GM18867 (cell line): ENCODE measurements around the gene SDCBP2.

ENCODE experiments used
- ATAC-seq: cut with Tn5 transposase; IDR thresholded peaks from one replicate; pipeline ENCODE4 v1.9.1; 2021; ENCODE audit warnings: mild to moderate bottlenecking, moderate library complexity; ENCODE audit not compliant: unreplicated experiment

SDCBP2 gene, protein sequence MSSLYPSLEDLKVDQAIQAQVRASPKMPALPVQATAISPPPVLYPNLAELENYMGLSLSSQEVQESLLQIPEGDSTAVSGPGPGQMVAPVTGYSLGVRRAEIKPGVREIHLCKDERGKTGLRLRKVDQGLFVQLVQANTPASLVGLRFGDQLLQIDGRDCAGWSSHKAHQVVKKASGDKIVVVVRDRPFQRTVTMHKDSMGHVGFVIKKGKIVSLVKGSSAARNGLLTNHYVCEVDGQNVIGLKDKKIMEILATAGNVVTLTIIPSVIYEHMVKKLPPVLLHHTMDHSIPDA

DNA sequence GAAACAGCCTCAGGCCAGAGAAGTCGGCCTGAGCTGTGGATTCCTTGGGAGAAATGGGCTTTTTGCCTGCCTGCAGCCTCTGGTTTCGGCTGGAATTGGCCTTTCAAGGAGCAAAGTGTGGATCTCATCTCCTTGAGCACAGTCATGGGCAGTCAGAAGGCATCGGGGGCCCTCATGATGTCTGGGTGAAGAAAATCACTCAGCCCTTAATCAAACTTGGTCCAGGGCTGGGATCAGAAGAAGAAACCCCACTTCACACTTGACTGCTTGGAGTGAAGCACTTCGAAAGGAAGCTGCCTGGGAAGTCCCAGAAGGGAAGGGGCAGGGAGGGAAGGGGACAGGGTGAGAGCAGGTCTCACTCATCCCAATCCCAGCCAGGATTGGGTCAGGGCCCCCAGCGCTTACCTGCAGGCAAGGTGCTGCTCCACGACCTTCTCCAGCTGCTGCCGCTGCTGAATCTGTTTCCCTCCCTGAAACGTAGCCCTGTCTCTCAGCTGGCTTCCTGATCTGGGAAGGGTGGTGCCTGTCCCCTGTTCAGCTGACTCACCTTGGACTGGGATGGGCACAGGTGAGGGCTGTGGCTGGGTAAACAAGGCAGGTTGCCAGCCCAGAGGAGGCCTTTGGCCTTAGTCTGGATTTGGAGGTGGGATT, at the start of gene SDCBP2:
TSS of gene SDCBP2 (minus strand) at position 460 of the 651 bp plus-strand sequence. CDS start 8,723 bp downstream, outside the sequence.
- no peak for ATAC-seq

DNA sequence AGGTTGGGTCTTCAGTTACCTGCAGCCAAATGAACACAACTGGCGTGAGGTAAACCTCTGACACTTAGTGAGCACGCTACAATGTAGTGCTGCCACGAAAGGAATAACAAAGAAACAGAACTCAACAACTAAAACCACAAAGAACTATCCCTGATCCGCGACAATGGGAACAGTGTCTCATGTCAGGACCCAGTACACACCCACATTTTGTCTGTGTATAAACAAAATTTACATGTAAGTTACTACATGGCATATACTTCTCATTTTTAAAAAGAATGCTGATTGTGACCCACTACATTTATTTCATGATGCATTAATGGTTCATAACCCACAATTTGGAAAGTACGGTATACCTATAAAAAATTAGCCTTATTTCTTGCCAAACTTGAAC, 49.8 kb upstream of the SDCBP2 start:
- no peak for ATAC-seq

DNA sequence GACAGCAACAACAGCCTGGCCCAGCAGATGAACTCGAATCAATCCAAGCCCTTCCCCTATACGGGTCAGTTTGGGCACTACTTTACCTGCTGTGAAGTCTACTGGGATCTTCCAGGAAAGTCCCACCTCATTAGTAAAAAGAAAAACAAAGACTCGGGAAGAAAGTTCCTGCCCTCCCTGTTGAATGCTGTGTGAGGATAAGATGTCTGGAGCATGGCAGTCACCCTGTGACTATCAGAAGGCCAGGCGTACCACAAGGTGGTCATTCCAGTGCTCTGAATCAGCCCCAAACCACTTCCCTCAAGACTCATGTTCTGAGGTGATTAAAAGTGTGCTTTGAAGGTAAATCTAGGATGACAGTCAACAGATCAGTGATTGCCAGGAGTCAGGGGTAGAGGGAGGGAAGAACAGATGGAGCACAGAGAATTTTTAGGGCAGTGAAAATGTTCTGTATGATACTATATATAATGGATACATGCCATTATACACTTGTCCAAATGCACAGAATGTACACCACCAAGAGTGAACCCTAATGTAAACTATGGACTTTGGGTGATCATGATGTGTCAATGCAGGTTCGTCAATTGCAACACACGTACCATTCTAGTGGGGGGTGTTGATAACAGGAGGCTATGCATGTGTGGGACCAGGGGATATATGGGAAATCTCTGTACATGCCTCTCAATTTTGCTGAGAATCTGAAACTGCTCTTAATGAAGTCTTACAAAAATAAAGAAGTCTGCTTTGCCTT, 49.2 kb upstream of the SDCBP2 start:
- no peak for ATAC-seq

DNA sequence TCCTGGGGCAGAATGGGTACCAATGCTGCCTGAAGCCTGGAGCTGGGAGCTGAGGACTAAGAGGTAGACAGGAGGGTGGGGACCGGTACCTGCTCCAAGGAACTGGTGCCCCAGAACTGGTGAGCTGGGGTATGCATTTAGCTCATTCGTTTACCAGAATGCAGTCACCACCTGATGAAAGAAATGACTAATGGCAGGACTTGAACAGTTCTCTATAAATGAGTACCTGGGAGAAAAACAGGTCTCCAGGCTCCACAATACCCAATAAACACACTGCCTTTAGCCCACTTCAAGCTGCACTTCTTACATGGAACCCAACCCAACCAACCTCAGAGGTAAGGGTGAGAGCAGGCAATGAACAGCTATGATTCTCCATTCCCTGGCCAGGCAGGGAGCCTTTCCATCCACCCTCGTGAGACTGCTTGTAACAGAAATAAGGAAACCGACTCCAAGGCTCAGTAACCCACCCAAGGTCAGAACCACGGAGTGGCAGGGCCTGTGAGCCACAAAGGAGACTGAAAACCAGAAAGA, 48.5 kb upstream of the SDCBP2 start:
- ATAC-seq, result no peak

DNA sequence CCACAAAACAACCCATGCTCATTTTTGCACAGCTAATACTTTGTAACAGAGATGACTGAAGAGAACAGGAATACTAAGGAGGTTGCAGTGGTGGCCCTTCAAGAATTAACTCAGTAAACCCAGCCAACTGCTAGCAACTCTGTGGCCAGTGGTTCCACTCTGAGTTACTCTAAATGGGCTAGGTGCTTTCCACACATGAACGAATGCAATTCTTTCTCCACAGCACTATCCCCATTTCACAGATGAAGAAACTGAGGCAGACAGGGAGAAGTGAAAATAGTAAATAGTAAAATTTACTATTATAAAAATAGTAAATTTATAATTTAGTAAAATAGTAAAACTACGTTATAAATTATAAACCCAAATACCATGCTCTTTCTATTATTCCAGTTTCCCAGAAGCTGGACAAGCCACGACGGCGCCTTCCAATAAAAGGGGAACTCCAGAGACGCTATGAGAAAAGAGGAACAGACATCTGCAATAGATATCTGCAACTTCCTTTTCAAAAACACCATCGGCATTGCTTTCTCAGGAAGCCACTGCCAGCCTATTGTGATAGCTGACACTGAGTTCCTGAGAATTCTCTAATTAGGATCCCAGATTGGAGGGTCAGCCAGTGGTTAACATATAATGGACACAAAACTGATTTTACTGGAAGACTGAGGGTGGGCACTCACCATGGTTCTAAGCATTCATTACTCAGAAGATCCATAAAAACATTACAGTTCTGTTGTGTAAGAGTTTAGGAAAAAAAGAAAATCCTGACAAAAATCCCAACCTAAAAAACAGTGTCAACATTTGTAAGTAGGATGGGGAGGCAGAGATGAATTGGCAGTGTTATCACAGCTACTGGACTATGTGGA, 47.7 kb upstream of the SDCBP2 start:
- ATAC-seq, result no peak

DNA sequence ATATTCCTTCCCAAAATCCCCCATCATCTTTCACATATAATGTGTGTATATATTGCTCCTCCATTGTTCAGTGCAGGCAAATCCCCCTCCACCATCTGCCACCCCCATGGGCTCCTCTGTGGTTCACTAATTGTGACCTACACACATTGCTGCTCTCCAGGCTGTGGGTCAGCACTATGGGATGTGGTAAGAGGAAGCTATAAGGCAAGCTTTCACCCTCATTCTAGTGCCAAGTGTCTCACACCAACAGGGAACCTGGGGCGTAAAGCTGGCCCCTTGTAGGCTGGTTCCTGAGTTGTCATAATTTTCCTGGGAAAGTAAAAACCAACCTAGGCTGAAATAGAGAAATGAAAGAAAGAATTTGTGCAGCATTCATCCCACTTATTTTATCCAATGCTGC, 47.1 kb upstream of the SDCBP2 start:
- ATAC-seq, result no peak

DNA sequence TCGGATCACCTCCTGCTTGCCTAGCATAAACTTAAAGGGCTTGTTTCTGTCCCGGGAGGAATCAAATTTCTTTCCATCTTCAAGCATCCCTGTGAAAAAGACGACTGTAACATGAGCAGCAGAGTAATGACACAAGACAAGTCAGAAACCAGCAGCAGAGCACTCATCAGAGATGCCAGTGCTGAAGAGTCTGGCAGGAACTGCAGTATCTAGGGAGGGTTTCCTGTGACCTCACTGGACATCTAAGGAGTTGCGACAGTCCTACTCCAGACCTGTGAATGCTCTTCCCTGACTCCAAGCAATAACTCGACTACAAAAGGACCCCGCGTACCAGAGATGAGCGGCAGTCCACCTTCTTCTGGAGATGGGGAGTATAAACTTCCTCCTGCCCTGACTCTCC, 46.6 kb upstream of the SDCBP2 start:
- no peak for ATAC-seq

DNA sequence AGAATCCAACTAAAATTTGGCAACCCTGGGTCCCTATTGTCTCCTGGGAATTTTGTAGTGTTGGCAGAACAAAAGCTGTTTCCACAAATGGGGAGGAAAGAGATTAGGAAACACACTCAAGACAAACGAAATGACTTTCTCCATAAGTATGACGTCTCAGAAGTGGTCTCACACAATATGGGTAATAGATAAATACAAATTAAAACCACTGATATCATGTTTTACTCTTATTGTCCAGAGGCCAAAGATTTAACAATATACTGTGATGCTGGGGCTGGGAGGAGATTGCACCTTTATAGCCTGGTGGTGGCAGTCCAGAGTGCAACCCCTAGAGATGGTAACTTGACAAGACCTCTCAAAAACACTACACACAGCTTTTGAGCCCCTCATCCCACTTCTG, 45.3 kb upstream of the SDCBP2 start:
- ATAC-seq, result no peak

DNA sequence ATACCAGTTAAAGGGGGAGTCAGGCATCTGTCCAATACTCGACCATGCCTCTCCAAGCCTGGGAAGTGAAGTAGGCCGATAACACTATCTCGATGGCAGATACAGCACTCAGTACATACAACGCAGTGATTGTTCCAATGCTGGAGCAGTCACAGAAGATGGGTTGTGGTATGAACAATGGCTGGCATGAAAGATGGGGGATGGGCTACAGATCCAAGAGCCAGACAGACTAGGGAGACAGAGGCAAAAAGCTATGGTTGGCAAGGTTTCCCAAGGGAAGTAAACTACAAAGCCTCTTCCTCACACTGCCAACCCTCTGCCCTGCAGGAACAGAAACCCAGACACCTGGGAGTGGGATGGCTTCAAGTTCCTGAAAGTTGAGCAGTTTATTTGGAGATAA, 44.7 kb upstream of the SDCBP2 start:
- no peak for ATAC-seq

DNA sequence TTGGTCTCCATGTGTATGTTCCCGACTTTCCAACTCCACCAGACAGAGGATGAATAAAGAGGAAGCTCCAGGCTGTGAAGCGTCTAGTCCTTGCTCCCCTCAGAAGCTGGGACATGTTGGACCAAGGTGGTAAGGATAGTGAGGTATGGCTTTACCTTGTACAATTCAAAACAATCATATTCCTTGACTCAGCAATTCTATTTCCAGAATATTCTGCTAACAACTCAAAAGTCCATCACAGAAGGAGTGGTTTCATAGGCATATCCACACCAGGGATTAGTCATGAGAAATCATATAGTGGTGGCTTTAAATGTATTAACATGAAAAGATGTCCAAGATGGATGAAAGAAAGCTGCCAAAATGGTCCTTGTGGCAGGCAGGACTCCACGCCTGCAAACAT, 44.1 kb upstream of the SDCBP2 start:
- no peak for ATAC-seq

DNA sequence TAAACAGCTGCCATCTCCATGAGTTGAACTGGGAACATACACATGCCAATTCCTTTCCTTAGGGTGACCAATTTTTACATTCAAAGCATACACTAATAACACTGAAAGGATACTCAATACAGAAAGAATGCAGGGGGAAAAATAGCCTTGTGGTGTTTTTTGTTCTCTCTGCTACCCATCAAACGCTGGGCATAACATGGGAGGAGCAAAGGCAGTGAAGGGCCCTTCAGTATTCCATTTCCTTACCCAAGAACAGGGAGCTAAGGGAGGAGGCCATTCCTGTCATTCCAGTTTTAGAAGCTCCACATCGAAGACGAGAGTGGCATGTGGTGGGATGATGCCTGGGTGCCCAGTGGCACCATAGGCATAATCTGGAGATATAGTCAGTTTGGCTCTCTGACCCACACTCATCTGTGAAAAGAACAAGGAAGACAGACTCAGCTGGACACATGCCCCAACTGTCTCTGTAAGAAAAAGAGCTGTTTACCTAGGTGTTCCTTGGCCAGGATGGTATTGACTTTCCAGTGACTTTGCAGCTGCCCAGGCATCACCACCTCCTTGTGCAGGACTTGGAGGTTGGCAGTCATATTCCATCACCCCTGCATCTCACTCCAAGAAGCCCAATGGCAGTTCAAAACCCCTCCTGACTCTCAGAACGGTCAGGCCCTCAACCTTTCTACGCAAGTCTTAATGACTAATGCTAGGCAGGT, 43.0 kb upstream of the SDCBP2 start:
- no peak for ATAC-seq

DNA sequence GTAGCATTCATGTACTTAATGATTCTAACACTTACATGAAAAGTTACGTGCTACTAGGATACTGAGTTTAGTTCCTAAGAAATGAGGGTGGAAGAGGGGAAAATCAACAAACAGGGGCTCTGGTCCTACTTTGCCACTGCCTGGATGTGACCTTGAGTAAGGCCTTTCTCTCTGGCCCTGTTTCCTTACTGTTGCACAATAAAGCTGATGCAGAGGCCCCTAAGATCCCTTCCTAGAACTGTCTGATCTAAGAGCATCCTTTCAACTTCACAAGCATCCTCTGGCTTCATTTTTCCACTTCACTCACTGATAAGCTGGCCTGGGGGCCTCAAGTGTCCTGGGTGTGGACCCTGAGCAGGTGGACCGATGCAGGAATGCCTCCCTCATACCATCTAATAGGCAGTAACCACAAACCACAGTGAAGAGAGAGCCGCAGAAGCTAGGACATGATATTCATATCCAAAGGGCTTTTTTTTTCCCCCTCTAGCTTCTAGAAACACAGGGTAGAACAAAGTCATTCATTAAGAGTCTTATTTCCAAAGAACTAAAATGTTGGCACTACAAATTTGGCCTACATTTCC, 42.4 kb upstream of the SDCBP2 start:
- no peak for ATAC-seq

DNA sequence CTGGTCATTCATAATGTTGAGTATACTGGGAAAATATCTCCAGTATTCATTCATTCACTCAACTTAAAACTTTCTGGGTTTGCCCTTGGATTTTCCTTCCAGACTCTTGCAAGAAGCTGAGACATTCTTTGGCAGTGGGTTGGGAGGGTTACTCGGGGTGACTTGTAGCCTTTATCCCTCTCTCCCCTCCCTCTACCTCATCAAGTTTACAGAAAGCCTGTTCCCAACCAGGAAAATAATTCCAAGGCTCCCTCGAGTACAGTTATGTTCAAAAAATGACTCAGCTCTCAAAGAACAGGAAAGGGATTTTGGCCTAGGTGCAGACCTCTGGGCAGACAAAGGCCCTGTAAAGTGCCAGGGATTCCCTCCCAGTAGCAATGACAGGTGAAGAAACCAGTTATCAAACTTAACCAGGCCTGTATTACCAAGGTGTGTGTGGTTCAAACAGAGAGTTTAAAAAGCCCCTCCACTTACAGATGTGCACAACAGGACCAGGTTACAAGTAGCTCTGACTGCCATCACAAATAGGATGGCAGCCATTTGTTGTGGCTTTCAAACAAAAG, 41.7 kb upstream of the SDCBP2 start:
- no peak for ATAC-seq

DNA sequence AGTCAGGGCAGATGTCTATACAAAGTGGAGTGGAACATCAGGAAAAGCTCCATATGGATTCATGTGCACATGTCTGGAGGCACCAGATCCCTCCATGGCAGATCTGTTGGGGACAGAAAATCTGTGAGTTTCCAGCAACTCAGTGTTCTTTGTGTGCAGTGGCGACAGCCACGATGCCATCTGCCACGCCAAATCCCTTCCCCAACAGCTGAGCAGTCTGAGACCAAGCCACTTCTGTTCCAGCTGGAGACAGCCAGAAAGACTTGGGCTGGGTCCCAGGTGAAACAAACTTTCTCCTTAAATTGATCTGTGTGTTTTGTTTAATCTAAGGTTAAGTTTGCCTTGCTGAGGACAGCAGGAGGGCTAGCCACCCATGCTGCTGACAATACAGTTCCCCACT, 41.0 kb upstream of the SDCBP2 start:
- no peak for ATAC-seq

DNA sequence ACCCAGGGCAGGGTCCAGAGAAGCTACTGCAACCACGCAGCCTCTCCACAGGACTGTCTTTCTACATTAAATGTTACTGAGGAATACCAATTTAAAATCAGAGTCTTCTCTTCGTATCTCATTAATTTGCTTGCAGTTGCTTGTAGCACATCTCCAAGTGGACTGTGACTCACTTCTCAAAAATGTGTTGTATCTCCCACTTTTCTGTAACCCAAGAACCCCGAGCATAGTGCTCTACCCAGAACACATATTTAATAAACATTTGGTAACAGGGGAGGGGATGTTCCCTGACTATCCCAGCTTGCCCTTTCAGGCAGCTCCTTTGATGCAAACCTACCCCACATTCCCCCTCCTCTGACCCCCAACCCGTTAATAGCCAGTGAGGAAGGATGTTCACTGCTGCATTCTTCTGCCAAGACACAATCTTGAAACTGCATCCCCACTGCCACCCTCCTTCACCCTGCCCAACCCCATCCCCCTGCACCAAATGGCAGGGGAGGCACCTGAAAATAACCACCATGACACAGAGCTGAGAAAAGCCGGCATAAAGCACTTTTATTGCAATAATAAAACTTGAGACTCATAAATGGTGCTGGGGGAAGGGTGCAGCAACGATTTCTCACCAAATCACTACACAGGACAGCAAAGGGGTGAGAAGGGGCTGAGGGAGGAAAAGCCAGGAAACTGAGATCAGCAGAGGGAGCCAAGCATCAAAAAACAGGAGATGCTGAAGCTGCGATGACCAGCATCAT, 39.7 kb upstream of the SDCBP2 start:
- no peak for ATAC-seq

DNA sequence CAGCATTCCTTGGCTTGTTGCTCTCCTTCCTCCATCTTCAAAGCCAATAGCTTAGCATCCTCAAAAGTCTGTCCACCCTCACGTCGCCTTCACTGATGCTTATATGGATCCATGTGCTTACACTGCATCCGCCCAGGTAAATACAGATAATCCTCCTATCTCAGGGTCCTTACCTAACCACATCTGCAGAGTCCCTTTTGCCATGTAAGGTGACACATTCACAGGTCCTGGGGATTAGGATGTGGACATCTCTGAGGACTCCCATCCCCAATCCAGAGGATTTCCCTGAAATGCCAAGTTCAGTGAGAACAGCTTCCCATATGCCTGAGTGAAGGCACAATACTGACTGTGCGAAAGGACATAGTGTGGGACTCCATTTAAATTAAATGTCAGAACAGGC, 38.5 kb upstream of the SDCBP2 start:
- ATAC-seq, result no peak

DNA sequence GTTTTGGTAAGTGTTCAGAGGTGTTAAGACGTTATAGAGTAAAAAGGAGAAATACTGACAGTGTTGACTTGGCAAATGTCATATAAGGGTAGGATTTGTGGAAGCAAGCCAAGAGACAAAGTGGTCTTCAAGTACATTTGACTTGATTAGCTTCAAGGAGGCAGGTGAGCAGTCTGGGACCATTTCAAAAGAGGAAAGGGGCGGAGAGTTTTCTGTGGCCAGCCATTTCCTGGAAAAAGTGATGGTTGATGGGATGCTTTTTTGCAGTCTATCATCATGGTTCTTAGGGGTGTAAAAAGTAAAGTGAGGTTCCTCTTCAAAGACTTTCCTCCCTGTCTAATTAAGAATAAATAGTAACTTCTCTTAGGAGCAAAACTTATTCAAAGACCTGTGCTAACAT, 35.2 kb upstream of the SDCBP2 start:
- ATAC-seq, result no peak

DNA sequence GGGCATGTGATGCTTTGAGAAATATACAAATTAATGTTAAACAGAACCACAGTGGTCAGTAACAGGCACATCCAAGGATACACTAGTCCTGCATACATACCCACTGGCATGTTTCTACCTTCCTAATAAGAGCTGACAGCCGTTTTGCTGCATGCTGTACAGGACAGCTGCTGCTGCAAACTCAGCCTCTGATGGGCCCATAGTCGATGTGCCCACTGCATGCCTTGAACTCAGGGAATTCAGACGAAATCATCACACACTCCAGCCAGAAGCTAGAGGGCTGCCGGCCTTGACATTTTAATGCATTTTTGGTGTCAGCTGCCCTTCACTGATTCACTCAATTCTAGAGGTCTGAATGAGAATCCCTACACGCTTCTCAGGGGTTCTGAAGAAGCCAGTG, 34.6 kb upstream of the SDCBP2 start:
- no peak for ATAC-seq

DNA sequence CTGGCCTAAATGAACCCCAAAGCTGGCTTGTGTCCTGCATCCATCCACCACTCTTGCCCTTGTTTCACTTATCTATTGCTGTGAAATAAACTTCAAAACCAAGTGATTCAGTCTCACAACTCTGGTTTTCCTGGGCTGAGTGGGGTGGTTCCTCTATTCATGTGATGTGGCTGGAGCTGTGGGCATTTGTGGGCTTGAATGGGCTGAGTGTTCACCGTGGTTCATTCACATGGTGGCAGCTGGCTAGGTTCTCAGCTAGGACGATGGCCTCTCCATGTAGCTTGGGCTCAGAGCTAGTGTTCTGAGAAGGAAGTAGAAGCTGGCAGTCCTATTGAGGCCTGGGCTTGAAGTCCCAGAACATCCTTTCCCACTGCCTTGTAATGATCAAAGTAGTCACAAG, 33.5 kb upstream of the SDCBP2 start:
- no peak for ATAC-seq
